ENCODE data around the gene SMIM24.
"Not testable (repeated sequence)": the region's sequence is repeated elsewhere in the genome, so short reads cannot be mapped to it uniquely, and the experiment has no call there.

The SMIM24 gene

DNA sequence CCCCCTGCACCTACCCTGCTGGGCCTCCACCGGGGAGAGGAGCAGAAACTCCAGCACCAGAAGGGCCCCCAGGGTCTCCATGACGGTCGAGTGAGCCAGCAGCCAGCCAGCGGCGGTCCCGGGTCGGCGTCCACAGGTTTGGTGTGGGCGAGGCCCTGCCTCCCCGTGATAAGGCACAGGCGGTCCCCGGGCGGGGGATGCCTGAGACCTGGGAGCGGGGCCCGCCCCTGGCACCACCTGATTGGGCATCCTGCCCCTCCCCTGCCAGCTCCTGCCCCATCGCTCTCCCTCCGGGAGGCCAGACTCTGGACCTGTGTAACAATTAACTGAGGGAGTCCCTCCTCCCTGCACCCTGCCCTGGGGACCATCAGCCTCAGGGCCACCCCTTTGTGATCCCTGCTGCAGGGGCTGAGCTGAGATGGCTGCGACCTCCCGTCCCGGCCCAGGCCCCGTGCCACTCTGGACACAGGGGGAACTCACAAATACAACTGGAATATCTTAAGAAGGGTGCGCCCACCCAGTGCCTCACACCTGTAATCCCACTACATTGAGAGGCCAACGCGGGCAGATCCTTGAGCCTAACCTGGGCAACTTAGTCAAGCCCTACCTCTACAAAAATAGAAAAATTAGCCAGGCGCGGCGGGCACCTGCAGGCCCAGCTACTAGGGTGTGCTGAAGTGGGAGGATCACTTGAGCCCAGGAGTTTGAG lies at the start of gene SMIM24:
Gene SMIM24, minus strand, starts transcription at position 143 of the 709 bp plus-strand sequence. Its CDS starts 62 bp downstream, at position 81.
- no peak for DNase-seq

DNA sequence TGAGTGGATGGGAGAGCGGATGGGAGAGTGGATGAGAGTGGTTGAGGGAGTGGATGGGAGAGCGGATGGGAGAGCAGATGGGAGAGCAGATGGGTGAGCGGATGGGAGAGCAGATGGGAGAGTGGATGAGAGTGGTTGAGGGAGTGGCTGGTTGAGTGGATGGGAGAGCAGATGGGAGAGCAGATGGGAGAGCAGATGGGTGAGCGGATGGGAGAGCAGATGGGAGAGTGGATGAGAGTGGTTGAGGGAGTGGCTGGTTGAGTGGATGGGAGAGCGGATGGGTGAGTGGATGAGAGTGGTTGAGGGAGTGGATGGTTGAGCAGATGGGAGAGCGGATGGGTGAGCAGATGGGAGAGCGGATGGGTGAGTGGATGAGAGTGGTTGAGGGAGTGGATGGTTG lies 49.0 kb upstream of the SMIM24 start:
- not testable (repeated sequence) for DNase-seq

DNA sequence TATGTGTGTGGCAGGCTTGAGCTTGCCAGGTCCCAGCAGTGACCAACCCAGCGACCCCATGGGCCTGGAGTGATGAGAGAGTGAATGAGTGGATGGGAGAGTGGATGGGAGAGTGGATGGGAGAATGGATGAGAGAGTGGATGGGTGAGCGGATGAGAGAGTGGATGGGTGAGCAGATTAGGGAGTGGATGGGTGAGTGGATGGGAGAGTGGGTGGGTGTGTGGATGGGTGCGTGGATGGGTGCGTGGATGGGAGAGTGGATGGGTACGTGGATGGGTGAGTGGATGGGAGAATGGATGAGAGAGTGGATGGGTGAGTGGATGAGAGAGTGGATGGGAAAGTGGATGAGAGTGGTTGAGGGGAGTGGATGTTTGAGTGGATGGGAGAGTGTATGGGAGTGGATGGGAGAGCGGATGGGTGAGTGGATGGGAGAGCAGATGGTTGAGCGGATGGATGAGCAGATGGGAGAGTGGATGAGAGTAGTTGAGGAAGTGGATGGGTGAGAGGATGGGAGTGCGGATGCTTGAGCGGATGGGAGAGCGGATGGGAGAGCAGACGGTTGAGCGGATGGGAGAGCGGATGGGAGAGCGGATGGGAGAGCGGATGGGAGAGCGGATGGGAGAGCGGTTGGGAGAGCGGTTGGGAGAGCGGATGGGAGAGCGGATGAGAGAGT lies 48.4 kb upstream of the SMIM24 start:
- DNase-seq = no peak

DNA sequence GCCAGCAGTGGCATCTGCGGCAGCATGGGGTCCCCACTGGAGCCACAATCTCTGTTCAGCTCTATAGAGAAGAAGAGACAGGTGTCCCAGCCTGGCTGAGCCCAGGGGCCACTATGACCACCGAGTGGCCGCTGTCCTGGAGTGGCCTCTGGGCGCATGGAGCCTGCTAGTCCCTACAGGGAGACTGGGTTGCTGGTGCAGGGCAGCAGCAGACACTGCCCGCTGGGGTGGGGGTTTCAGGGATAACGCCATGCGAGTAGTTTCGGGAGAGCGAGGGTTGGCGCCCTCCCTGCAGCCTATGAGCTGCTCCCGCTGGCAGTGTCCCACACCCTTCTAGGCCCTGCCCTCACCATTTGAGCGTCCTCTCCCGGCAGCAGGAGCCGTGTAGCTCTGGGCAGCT lies 47.8 kb upstream of the SMIM24 start:
- no peak for DNase-seq

DNA sequence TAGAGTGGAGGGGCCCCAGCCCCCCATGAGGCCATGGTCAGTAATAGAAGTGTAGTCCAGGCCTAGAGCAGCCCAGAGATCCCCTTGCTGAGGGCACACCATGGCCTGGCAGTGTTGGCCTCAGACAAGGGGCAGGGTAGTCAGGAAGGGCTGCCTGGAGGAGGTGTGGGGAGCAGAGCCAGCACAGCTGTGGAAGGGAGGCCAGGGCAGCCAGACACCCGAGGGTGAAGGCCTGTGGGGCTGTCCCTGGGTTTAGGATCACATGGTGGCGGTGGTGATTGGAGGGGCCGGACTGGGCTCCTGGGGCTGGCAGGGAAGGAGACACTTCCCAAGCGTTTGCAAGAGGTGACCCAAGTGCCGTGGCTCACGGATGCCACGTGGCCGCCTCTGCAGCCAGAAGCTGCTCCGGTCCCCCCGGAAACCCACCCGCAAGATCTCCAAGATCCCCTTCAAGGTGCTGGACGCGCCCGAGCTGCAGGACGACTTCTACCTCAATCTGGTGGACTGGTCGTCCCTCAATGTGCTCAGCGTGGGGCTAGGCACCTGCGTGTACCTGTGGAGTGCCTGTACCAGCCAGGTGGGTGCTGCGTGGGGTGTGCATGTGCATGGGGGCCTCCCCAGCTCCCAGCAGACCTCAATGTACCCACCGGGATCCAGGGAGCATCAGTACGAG lies 47.0 kb upstream of the SMIM24 start:
- no peak for DNase-seq

DNA sequence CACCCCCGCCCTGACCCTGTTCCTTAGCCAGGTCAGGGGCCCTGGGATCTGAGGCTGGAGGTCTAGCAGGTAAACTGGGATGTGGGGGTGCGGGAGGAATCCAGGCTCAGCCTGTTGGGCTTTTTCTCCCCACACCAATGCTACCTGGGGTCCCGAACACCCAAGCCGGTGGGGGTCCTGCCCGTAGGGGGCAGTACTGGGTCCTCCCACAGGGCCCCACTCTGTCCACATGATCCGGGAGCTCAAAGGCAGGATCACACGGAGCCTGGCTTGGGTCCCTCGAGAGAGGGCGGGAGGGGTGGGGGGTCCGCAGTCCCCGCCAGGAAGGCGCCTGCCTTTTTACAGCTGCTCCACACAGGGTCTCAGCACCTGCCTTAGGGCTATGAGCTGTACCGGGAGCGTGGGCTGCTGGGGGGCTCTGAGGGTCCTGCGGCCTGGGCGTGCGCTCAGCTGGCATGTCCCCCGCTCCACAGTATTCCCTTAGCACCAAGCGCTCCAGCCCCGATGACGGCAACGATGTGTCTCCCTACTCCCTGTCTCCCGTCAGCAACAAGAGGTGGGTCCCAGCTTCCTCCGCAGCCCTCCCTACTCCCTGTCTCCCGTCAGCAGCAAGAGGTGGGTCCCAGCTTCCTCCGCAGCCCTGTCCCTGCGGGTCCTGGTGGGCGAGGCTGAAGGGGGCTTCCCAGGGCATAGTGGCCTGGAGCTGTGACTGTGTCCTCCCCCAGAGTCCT lies 46.3 kb upstream of the SMIM24 start:
- DNase-seq = no peak

DNA sequence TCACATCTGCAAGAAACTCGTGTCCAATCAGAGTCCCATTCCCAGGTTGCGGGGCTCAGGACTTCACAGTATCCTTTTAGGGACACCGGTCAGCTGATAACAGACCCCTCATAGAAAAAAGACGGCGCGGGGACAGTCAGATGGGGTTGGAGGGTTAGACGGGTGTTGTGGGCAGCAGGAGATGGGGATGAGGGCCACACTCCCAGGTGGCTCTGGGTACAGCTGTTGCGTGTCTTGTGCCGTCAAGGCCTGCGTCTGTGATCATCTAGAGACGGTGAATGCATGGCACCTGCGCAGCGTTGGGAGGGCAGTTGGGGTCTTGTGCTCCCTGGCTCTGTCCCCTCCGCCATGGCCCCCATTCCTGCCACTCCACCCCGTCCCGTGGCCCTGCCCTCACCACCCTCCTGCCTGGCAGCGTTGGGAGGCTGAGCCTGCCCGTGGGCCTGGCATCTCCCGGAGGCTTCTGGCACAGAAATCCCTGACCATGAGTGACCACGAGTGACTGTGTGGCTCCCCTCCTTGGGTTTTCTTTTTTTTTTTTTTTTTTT lies 44.7 kb upstream of the SMIM24 start:
- no peak for DNase-seq

DNA sequence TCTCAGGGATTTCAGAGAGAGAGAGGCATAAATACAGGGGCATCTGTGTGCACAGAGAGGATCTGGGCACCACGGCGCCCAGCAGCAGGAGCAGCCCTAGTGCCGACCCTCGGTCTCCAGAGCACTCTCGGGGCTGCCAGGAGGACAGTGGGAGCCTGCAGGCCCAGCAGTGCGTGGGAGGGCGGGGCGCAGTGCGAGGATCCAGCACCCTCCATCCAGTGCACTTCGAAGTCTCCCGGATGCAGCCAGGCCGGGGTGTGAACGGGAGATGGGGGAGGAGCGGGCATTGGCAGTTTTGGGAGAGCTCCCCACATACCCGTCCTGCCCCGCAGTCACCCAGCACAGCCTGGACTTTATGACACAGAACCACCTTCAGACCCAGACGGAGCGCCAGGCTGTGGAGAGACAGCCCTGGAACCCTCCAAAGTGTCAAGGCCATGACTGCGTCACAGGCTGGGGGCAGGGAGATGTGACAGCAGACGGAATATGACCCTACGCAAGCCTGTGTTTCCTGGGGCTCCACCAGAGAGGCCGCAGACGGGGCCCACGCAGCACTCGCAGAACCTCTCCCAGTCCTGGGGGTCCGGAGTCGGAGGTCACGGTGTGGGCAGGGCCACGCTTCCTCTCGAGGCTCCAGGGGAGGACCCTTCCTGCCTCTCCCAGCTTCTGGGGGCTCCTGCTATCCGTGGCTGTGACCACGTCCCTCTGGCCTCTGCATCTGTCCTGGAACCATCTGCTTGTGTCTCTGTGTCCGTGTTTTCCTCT lies 43.9 kb upstream of the SMIM24 start:
- DNase-seq = no peak

DNA sequence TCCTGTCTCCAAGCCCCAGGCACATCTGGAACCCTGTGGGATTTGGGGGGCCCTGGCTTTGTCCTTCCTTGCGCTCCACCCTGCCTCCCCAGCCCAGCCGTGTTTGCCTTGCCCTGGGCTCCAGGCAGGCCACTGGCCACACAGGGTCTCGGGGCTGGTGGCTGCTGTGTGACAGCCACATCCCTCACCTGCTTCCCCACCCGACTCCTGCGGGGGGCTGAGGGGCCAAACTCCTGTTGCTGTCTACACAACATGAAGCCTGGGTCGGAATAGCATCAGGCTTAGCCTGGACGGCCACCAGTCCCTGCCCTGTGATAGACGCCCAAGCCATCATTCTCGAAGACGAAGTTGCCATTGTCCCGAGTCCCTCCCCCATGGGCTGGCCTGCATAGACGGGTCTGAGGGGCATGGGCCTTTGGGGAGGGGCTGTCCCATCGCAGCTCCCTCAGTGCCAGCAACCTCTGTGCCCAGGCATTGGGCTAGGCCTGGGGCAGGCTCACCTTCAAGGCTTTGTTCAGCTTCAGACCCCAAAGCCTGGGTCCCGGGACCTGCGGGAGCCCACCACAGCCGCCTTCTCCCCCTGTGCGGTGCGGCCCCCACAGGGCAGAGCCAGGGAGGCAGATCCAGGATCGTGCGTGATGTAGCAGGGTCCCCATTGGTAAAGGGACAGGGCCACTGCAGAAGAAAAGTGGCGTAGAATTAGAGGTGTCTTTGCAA lies 43.2 kb upstream of the SMIM24 start:
- no peak for DNase-seq

DNA sequence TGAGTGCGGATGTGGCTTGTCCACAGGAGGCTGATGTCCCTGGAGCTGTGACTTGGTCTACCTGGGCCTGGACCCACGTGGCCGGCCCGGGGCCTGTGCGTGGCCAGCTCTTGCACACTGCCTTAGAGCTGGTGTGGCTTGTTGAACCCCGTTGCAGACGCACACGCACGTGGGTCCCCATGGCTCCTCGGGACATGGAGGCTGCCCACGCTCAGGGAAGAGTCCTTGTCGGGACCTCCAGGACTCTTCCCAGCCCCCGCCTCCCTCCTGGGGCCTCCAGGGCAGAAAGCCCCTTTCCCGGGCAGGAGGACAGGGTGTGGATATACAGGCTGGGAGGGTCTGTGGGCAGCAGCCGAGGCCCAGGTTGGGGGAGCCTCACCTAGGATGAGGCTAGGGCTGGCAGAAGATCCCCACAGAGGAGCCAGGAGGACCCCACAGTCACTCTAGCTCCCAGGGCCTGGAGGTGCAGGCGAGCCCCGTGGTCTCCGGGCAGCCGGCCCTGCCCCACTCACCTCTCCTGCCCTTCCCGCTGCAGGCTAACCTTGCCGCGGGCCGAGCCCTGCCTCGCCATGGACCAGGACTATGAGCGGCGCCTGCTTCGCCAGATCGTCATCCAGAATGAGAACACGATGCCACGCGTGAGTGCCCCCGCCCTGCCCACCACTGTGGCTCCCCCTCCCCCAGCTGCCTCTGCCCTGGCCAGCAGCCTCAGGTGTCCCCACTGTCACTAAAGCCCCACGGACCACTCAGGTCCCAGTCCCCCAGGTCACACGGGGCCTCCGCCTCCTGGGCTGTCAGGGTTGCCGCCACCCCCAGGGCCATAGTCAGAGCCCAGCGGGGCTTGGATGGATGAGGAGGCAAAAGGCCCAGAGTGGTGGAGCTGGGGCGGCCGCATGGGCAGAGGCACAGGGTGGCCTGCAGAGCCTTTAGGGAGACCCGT lies 42.4 kb upstream of the SMIM24 start:
- no peak for DNase-seq

DNA sequence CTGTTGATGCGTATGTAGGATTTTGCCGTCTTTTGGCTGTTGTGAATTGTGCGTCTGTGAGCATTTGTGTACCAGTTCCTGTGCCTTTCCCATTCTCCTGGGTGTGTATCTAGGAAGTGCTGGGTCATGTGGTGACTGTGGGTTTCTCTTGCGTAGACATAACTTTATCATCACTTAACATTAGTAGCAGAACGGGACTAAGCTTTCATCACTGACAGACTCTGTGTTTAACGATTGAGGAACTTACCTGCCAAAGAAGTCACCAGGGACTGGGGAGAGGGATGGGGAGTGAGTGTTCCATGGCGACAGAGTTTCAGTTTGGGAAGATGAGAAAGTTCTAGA lies 40.8 kb upstream of the SMIM24 start:
- no peak for DNase-seq

DNA sequence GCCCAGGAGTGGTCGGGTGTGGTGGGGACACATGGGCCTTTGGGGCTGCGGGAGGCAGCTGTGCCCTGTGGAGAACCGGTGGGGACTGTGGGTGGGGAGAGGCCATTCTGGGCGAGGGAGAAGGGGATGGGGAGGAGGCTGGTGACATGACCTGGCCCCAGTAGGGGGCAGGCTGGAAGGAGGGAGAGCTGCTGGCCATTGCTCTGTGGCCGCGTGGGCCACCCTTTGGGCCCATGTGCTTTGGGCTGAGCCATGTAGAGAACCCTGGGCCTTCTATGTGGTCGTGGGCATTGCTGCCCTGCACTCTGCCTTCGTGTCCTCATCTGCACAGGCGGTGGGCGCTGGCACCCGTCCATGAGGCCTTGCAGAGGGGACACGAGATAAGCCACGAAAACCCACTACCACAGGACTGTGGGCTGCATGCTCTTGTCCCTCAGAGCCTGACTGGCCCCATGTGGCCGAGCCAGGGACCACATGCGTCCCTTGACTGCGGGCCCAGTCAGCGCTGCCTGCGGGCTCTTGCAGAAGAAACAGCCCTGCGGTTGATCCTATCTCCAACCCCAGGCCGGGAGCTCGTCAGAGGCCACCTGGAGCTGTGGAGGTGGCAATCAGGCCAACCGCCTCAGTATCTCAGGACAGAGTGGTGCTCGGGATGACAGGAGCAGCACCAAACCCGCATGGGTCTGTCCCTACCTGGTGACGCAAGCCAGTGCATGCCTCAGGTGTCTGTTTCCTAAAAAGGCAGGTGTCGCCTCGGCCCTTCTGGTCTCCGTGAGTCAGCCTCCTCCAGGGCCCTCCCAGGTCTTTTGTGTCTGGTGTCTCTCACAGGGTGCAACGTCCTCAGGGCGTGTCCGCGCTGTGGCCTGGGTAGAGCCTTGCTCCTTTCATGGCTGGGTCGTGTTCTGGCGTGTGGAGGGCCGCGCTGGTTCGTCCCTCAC lies 40.1 kb upstream of the SMIM24 start:
- DNase-seq = no peak

DNA sequence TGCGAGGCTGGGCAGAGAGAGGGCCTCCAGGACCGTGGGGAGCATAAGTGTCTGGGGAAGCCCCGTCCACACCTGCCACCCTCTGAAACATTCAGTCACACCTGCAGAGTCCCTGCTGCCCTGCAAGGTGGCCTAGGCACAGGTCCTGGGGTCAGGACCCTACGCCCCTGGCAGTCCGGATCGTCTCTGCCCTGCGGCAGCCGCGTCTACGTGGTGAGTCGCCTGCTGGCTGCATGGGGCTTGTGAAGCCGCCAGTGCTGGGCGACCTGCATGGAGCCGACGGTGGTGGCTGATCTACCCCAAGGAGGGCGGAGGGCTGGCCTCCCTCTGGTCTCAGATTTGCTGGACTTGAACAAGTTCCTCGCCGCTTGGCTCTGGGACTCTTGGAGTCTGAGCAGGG lies 38.8 kb upstream of the SMIM24 start:
- no peak for DNase-seq

DNA sequence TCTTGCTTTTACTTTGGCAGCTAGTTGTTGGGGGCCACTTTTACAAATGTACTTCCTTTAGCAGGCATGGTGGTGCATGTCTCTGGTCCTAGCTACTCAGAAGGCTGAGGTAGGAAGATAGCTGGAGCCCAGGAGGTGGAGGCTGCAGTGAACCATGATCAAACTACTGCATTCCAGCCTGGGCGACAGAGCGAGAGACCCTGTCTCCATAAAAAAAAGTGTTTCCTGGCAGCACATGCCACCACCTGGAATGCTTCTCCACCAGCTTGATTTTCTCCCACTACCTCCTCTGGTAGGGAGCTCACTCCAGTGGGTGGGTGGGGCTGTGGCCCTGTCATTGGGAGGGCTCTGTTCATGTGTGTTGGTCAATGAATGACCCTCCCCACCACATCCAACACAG lies 38.3 kb upstream of the SMIM24 start:
- DNase-seq = no peak

DNA sequence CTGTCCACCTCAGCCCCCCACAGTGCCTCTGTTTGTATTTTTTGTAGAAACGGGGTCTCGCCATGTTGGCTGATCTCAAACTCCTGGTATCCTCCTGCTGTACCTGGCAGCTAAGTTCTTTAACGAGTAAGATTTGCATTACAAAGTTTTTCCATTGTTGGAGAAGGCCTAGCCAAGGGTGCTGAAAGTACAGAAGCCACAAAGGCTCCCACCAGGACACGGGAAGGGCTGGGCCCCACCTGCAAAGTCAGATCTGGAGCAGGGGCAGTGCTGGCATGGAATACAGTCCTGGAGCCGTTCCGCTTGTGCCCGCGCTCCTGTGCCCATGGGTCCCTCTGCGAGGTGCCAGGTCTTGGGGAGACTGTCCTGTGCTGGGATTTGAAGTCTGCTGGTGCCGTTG lies 37.9 kb upstream of the SMIM24 start:
- DNase-seq = no peak

DNA sequence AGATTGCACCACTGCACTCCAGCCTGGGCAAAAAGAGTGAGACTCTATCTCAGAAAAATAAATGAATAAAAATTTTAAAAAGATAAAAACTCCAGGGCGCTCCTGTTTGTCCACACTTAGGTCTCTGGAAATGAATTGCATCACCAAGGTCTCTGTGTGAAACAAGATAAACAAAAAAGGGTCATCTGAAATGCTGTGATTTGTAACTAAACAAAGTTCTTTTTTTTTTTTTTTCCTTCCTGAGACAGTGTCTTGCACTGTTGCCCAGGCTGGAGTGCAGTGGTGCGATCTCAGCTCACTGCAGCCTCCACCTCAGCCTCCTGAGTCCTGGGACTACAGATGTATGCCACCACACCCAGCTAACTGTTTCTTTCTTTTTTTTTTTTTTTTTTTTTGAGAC lies 37.3 kb upstream of the SMIM24 start:
- no peak for DNase-seq

DNA sequence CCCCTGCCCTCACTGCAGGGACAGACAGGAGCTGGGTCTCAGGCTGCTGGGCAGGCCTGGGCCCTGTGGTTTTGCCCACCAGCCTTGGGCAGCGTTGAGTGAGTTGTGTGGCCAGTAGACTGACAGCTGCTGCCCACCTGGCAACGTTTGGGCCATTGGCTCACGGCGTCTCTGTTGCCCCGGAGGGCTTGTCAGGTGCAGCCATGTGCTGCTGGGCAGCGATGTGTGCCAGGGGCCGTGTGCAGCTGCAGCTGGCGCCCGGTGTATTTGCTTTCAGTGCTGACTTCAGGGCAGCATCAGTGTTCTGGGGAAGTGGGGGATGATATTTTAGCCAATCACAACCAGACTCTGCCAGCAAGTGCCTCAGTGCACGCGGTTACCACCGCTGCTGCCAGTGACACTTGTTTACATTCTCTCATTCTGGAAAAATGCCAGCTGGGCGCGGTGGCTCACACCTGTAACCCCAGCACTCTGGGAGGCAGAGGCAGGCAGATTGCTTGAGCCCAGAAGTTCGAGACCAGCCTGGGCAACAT lies 36.4 kb upstream of the SMIM24 start:
- no peak for DNase-seq

DNA sequence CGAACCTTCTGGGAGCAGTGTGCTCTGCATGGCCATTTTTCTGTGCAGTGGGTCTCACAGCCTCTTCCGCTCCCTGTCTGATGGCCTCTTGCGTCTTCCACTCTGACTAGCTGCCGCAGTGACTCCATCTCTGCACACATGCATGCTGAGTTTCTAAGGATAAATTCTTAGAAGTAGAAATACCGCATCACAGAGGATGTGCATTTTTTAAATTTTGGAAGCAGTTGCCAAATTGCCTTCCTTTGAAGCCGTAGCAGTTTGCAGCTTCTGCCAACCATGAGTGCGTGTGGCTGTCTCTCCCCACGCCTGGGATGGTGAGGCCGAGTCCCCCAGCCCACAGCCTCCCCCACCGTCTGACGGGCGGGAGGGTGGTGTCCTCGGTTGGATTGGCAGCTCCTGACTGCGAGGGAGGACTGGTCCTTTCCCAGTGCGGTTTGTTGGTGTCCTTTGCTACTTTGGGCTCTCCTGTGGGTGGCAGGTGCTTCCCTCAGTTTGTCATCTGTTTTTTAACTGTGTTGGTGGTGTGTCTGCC lies 35.6 kb upstream of the SMIM24 start:
- DNase-seq = no peak

DNA sequence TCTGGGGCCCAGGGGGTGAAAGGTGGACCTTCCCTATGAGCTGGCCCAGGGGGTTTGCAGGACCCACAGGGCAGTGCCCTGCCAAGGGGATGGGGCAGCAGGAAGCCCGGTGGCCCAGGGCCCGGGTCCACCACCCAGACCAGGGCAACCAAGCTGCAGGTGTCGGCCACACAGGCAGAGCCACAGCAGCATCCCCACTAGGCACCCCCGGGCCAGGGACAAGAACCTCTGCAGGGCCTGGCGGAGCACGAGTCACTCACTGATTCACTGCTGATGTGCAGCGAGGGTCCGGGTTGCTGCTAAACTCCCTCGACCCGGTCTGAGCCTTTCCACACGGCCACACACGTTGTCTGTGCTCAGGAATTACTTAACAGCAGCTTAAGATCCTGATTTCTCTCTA lies 34.6 kb upstream of the SMIM24 start:
- DNase-seq = no peak

Measured in GOT3 (cell line).